DND-41 (cell line): ENCODE results near the gene PALM3.

Source experiments
- EZH2 ChIP-seq: IDR thresholded peaks from 3 replicates; pipeline ENCODE4 v1.6.1; 2012; ENCODE audit warnings: borderline replicate concordance, low read depth, mild to moderate bottlenecking, moderate library complexity, low read length, inconsistent platforms; ENCODE audit not compliant: severe bottlenecking
- TF ChIP-seq, protein P1 (sequence below): IDR thresholded peaks from 2 replicates; pipeline ENCODE4 v1.5.1; 2012; ENCODE audit warnings: borderline replicate concordance, low read length, moderate library complexity, mild to moderate bottlenecking; ENCODE audit not compliant: poor library complexity, severe bottlenecking; ENCODE audit errors: extremely low read depth

DNA sequence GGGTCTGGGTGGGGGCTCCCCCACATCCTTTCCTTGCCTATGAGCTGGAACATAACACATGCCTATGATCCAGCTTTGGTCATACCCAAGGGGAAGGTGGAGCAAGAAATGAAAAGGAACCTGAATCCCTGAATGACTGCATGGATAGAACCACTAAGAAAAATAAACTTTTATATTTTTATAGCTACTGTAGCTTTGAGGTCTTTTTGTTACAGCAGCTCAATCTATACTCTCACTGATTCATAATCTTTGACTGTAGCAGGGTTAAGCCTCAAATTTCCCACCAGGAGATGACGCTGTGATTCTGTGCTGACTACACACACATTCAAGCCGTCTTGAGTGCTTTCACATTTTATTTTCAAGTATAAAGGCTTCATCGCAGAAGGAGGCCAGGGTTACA, 8.8 kb downstream of the PALM3 start:
- TF ChIP-seq, protein P1, sequence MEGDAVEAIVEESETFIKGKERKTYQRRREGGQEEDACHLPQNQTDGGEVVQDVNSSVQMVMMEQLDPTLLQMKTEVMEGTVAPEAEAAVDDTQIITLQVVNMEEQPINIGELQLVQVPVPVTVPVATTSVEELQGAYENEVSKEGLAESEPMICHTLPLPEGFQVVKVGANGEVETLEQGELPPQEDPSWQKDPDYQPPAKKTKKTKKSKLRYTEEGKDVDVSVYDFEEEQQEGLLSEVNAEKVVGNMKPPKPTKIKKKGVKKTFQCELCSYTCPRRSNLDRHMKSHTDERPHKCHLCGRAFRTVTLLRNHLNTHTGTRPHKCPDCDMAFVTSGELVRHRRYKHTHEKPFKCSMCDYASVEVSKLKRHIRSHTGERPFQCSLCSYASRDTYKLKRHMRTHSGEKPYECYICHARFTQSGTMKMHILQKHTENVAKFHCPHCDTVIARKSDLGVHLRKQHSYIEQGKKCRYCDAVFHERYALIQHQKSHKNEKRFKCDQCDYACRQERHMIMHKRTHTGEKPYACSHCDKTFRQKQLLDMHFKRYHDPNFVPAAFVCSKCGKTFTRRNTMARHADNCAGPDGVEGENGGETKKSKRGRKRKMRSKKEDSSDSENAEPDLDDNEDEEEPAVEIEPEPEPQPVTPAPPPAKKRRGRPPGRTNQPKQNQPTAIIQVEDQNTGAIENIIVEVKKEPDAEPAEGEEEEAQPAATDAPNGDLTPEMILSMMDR: no peak
- TF ChIP-seq EZH2: no peak
